NCI-H69 (cell line): ENCODE data around the gene ZNF469.
A peak's percentile ranks its signal among the peaks of the same experiment; 100 is the strongest.

Experiments
- DNase-seq: peaks from one replicate; lab custom pipeline; 2025; lab: John Stamatoyannopoulos, UW

Gene ZNF469

GRCh38 chr16:88376835-88377726 is 5.7 kb upstream of the ZNF469 start:
- DNase-seq = peak; percentile 11

- DNase-seq = no peak
Measured at GRCh38 chr16:88377961-88378360, 4.8 kb upstream of the ZNF469 start.

GRCh38 chr16:88378401-88378800 is 4.4 kb upstream of the ZNF469 start:
- no peak for DNase-seq

GRCh38 chr16:88378836-88379693 is 3.7 kb upstream of the ZNF469 start:
- DNase-seq = no peak

GRCh38 chr16:88379694-88380040 is 3.1 kb upstream of the ZNF469 start:
- DNase-seq = no peak

GRCh38 chr16:88380099-88380498 is 2.7 kb upstream of the ZNF469 start:
- no peak for DNase-seq

GRCh38 chr16:88380619-88381018 is 2.1 kb upstream of the ZNF469 start:
- DNase-seq = no peak

GRCh38 chr16:88381820-88382451 is 823 bp upstream of the ZNF469 start:
- DNase-seq = no peak

GRCh38 chr16:88383401-88384221 is 852 bp downstream of the ZNF469 start:
- peak; percentile 2 for DNase-seq

GRCh38 chr16:88384222-88385111 is 1.7 kb downstream of the ZNF469 start:
- DNase-seq = no peak

GRCh38 chr16:88385112-88385594 is 2.4 kb downstream of the ZNF469 start:
- no peak for DNase-seq

GRCh38 chr16:88385831-88386815 is 3.4 kb downstream of the ZNF469 start:
- DNase-seq = no peak

GRCh38 chr16:88387180-88387765 is 4.5 kb downstream of the ZNF469 start:
- DNase-seq = no peak

GRCh38 chr16:88387941-88388627 is 5.3 kb downstream of the ZNF469 start:
- no peak for DNase-seq

GRCh38 chr16:88389191-88389590 is 6.4 kb downstream of the ZNF469 start:
- no peak for DNase-seq

- no peak for DNase-seq
Measured at GRCh38 chr16:88389621-88390160, 6.9 kb downstream of the ZNF469 start.

- no peak for DNase-seq
Measured at GRCh38 chr16:88390265-88390664, 7.5 kb downstream of the ZNF469 start.

GRCh38 chr16:88390735-88391134 is 8.0 kb downstream of the ZNF469 start:
- DNase-seq = no peak
